SK-N-SH treated with all-trans-retinoic acid at 6 μM for 48 hours (cell line): Measurements from ENCODE around the gene VGF.

ENCODE experiments used
- TSHZ2 ChIP-seq: fragments of 250-450 bp; sonication (Bioruptor Pico); IDR thresholded peaks from 2 replicates; pipeline ENCODE4 v1.5.0; 2020; ENCODE audit warnings: mild to moderate bottlenecking, moderate library complexity
- ZFP3 ChIP-seq: fragments of 250-450 bp; sonication (Bioruptor Pico); IDR thresholded peaks from 2 replicates; pipeline ENCODE4 v1.5.0; 2020; ENCODE audit warnings: mild to moderate bottlenecking, moderate library complexity
- ZFP30 ChIP-seq: fragments of 450-650 bp; formaldehyde crosslinking; IDR thresholded peaks from 2 replicates; pipeline ENCODE4 v1.5.0; 2022; ENCODE audit warnings: mild to moderate bottlenecking, moderate library complexity

DNA sequence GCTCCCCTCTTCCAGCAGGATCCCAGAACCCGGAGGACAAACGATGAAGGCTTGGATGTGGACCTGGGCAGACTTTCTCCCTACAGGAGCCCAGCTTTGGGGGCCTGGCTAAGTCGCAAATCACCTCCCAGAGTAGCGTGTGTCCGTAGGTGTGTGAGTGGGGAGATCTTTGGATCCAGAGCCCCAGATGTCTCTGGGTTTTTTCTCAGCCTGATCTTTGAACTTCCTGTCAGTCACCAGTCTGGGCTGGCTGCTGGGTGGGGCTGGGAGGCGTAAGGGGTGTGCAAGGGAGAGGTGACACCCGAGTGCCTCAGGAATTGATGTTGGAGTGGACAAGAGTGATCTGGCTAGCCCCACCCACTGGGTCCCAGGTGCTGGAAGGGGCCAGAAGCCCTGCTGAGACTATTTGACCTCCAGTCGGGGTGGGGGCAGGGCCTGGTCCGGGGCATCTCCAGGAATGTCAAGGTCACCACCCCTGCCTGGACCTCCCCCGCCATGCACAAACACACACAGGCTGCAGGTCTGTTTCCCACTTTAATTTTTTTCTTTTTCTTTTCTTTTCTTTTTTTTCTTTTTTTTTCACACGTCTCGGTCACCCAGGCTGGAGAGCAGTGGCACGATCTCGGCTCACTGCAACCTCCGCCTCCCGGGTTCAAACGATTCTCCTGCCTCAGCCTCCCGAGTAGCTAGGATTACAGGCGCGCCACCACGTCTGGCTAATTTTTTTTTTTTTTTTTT lies 35.7 kb upstream of the VGF start, which contains the start of gene MOGAT3:
- TF ChIP-seq ZFP30 (CRISPR knock-in tag) (no peak), TSHZ2 (CRISPR knock-in tag) (no peak), ZFP3 (CRISPR knock-in tag) (no peak)
